GM23248 (cell line): ENCODE measurements around the gene HBM.
"Not testable (repeated sequence)": the region's sequence is repeated elsewhere in the genome, so short reads cannot be mapped to it uniquely, and the experiment has no call there.

Experiments
- EZH2 ChIP-seq: fragments of 200-600 bp; sonication (generic); IDR thresholded peaks from 2 replicates; pipeline ENCODE4 v1.6.1; 2018; ENCODE audit warnings: antibody characterized with exemption, mild to moderate bottlenecking; ENCODE audit not compliant: insufficient read depth, poor library complexity, severe bottlenecking
- EZH2phosphoT487 ChIP-seq: fragments of 200-600 bp; sonication (generic); IDR thresholded peaks from 2 replicates; pipeline ENCODE4 v1.6.1; 2018; ENCODE audit warnings: antibody characterized with exemption, moderate library complexity, mild to moderate bottlenecking, low read depth; ENCODE audit not compliant: insufficient read depth

- TF ChIP-seq EZH2, EZH2phosphoT487: not testable (repeated sequence)
Measured at GRCh38 chr16:170088-170507, 4.3 kb downstream of the HBM start.
